HG03060 (cell line): Measurements from ENCODE around the gene SMC2.

Source experiments
- ATAC-seq: cut with Tn5 transposase; IDR thresholded peaks from one replicate; pipeline ENCODE4 v1.9.1; 2021; ENCODE audit warnings: low read depth, moderate number of reproducible peaks; ENCODE audit not compliant: unreplicated experiment

Gene SMC2

GRCh38 chr9:104099630-104100029, 5.5 kb downstream of the SMC2 start:
- ATAC-seq: no peak

- no peak for ATAC-seq
Observed at GRCh38 chr9:104104360-104104759, 10.3 kb downstream of the SMC2 start.

GRCh38 chr9:104107799-104108198, 13.7 kb downstream of the SMC2 start:
- no peak for ATAC-seq

- no peak for ATAC-seq
Observed at GRCh38 chr9:104108315-104108714, 14.2 kb downstream of the SMC2 start.

GRCh38 chr9:104110509-104110908, 16.4 kb downstream of the SMC2 start:
- ATAC-seq: no peak

GRCh38 chr9:104118916-104119315, 24.8 kb downstream of the SMC2 start:
- ATAC-seq: no peak

GRCh38 chr9:104121022-104121421, 26.9 kb downstream of the SMC2 start:
- ATAC-seq: no peak

- no peak for ATAC-seq
Observed at GRCh38 chr9:104138243-104138868, 44.2 kb downstream of the SMC2 start.

GRCh38 chr9:104142799-104143549, 48.9 kb downstream of the SMC2 start:
- ATAC-seq: no peak

- ATAC-seq: no peak
Observed at GRCh38 chr9:104143550-104143910, 49.4 kb downstream of the SMC2 start.

GRCh38 chr9:104144336-104144735, 50.2 kb downstream of the SMC2 start:
- no peak for ATAC-seq

GRCh38 chr9:104173067-104173466, 79.0 kb downstream of the SMC2 start:
- no peak for ATAC-seq

GRCh38 chr9:104177003-104177611, 83.0 kb downstream of the SMC2 start:
- ATAC-seq: no peak

GRCh38 chr9:104177676-104178075, 83.6 kb downstream of the SMC2 start:
- peak; percentile 45 for ATAC-seq
